ENCODE results near the gene TSEN2. TPM values are rescaled to one million over a fixed set of nuclear protein-coding genes. Genes with fewer than 3 reads are reported as not detected.

The TSEN2 gene
- total RNA-seq, 2 donors from 2014 or later: 13.7 to 21.1 TPM

DNA sequence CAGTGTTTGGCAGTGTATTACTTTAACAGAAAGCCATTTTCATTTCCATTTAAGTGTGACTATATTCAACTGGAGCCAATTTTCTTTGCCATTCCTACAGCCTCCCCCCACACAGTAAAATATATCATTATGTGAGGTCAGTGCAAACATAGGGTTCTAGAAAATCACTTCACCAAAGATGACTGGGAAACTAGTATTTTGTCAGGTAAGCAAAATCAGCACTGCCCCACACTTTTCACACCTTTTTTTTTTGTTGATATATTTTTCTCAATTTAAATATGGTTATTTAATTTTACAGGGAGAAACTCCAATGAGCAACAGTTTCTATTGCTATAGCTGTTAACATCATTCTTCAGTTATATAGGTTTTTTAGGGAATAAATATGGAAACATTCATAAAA is 31.4 kb downstream of the TSEN2 start:
- intact Hi-C loops (cut with DNase I): no loop called here
- no peaks in the 10 kb centered on the region for H3K36me3 ChIP-seq
- TF ChIP-seq, protein P1, sequence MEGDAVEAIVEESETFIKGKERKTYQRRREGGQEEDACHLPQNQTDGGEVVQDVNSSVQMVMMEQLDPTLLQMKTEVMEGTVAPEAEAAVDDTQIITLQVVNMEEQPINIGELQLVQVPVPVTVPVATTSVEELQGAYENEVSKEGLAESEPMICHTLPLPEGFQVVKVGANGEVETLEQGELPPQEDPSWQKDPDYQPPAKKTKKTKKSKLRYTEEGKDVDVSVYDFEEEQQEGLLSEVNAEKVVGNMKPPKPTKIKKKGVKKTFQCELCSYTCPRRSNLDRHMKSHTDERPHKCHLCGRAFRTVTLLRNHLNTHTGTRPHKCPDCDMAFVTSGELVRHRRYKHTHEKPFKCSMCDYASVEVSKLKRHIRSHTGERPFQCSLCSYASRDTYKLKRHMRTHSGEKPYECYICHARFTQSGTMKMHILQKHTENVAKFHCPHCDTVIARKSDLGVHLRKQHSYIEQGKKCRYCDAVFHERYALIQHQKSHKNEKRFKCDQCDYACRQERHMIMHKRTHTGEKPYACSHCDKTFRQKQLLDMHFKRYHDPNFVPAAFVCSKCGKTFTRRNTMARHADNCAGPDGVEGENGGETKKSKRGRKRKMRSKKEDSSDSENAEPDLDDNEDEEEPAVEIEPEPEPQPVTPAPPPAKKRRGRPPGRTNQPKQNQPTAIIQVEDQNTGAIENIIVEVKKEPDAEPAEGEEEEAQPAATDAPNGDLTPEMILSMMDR (IDR thresholded peaks at IDR 0.05): no peak
- no peaks in the 10 kb centered on the region for H3K27me3 ChIP-seq
- no peak overlapping the region for H3K4me3 ChIP-seq
- no peak for DNase-seq
- H3K9ac ChIP-seq (ENCODE audit: low read depth in 2 of 2, low read length in 2 of 2): no peak overlapping the region
- no peaks in the 10 kb centered on the region for H3K4me1 ChIP-seq
- no peak overlapping the region for H3K27ac ChIP-seq
- H3K9me3 ChIP-seq: no peaks in the 10 kb centered on the region

DNA sequence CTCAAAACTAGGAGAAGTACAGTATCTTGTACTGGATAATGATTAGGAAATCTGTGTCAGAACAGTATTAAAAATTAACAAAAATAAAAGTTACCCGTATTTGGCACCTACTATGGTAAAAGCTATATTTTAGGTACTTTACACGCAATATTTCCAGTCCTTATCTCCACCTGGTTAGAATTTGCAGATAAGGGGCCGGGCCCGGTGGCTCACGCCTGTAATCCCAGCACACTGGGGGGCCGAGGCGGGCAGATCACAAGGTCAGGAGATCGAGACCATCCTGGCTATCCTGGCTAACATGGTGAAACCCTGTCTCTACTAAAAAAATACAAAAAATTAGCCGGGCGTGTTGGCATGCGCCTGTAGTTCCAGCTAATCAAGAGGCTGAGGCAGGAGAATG is 32.6 kb downstream of the TSEN2 start:
- intact Hi-C loops (cut with DNase I): no loop called here
- TF ChIP-seq, protein P1 (IDR thresholded peaks at IDR 0.05): no peak
- Histone ChIP-seq H3K9ac (ENCODE audit: low read depth in 2 of 2, low read length in 2 of 2) (no peak overlapping the region), H3K27ac (no peak overlapping the region), H3K36me3 (no peaks in the 10 kb centered on the region), H3K4me3 (no peak overlapping the region), H3K27me3 (no peaks in the 10 kb centered on the region), H3K4me1 (no peaks in the 10 kb centered on the region), H3K9me3 (no peaks in the 10 kb centered on the region)
- DNase-seq: no peak

DNA sequence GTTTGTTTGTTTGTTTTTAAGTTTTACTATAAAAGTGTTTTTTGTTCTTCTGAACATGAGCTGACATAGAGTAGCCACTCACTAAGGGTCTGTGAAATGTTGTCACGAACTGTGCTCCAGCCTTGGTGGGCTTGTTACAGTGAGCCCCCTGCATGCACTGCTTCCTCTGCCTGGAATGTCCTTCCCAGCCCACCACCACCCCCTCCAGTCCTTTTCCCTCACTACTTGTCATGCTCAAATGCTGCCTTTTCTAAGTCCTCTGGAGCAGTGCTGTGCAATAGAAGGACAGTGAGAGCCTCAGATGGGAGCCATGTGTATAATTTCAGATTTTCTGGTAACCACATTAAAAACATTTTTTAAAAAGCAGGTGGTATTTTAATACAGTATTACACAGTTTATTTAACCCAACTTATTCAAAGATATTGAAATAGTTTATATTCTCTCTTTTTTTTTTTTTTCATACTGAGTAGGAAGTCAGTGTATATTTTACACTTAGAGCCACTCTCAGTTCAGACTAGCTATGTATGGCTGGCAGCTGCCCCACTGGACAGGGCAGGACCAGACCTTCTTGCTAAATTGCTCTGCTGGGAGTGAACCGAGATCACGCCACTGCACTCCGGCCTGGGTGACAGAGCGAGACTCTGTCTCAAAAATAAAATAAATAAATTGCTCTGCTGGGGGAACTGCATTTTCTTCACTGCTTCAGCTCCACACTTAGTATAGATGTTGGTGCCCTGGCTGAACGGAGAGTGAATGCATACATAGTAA is 34.2 kb downstream of the TSEN2 start:
- H3K27me3 ChIP-seq: no peaks in the 10 kb centered on the region
- TF ChIP-seq, protein P1 (IDR thresholded peaks at IDR 0.05): no peak
- no peak for DNase-seq
- H3K4me1 ChIP-seq: no peaks in the 10 kb centered on the region
- no peaks in the 10 kb centered on the region for H3K36me3 ChIP-seq
- H3K9ac ChIP-seq (ENCODE audit: low read depth in 2 of 2, low read length in 2 of 2): no peak overlapping the region
- intact Hi-C loops (cut with DNase I): no loop called here
- H3K9me3 ChIP-seq: no peaks in the 10 kb centered on the region
- H3K27ac ChIP-seq: no peak overlapping the region
- H3K4me3 ChIP-seq: no peak overlapping the region

DNA sequence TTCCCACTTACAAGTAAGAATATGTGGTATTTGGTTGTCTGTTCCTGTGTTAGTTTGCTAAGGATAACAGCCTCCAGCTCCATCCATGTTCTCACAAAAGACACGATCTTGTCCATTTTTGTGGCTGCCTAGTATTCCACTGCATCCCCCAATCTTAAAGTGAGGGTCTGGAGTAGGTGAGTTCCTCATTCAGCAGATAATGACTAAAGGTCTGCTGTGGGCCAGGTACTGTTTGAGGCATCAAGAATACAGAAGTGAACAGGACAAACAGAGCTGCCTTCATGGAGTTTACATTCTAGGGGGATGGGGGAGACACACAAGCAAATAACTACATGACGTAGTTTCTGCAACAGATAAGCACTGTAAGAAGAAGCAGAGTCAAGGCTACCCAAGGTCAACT is 36.7 kb downstream of the TSEN2 start:
- Histone ChIP-seq H3K36me3 (no peaks in the 10 kb centered on the region), H3K4me3 (no peak overlapping the region), H3K4me1 (no peaks in the 10 kb centered on the region), H3K27ac (no peak overlapping the region), H3K27me3 (no peaks in the 10 kb centered on the region), H3K9ac (ENCODE audit: low read depth in 2 of 2, low read length in 2 of 2) (no peak overlapping the region), H3K9me3 (no peaks in the 10 kb centered on the region)
- DNase-seq: no peak
- TF ChIP-seq, protein P1 (IDR thresholded peaks at IDR 0.05): no peak
- intact Hi-C loops (cut with DNase I): no loop called here

DNA sequence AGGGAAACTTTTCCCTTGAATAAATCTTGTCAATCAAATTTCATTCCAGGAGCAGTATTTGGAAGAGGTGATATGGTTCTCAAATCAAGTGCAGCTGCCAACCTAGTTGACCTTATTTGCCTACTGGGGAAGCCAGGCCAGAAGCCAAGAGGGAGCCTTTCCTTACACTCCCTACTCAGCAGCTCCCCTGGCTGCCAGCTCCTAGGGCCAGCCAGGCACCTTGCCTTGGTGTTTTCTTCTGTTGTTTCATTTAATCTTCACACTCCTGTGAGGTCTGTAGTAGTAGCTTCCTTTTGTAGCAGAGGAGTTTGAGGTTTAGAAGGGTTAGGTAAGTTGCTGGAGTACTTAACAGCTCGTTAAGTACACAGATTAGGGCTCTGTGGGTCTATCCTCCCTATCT is 38.4 kb downstream of the TSEN2 start:
- Histone ChIP-seq H3K27ac (no peak overlapping the region), H3K27me3 (no peaks in the 10 kb centered on the region), H3K4me3 (no peak overlapping the region), H3K4me1 (no peaks in the 10 kb centered on the region), H3K36me3 (no peaks in the 10 kb centered on the region), H3K9ac (ENCODE audit: low read depth in 2 of 2, low read length in 2 of 2) (no peak overlapping the region), H3K9me3 (no peaks in the 10 kb centered on the region)
- TF ChIP-seq, protein P1 (IDR thresholded peaks at IDR 0.05): no peak
- intact Hi-C loops (cut with DNase I): no loop called here
- no peak for DNase-seq
